ENCODE data around the gene EYA4.

The EYA4 gene

GRCh38 chr6:133289733-133290306 lies 48.7 kb downstream of the EYA4 start:
- DNase-seq, result no peak

GRCh38 chr6:133290930-133291329 lies 49.8 kb downstream of the EYA4 start:
- no peak for DNase-seq

- DNase-seq, result no peak
Observed at GRCh38 chr6:133291671-133292070, 50.5 kb downstream of the EYA4 start.

GRCh38 chr6:133297657-133298056 lies 56.5 kb downstream of the EYA4 start:
- no peak for DNase-seq

- DNase-seq, result no peak
Observed at GRCh38 chr6:133298335-133298734, 57.2 kb downstream of the EYA4 start.

GRCh38 chr6:133298801-133299200 lies 57.6 kb downstream of the EYA4 start:
- no peak for DNase-seq

DNA sequence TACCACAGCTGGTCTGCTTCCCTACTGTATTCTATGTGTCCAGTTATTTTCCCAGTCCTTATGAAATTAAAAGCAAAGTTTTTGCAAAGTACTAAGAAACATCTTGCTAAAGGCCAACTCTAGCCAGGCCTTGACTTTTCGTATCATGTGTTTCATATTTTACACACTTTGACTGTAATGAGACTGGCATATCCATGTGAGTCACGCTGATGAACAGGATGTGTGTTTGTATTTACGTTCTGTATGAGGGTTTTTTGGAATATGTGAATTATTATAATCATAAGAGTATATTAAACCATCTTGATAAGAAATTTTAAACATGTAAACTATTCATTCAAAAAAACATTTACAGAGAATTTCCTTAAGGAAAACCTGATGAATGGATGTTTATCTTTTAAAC lies 59.7 kb downstream of the EYA4 start:
- no peak for DNase-seq

GRCh38 chr6:133301835-133302234 lies 60.7 kb downstream of the EYA4 start:
- DNase-seq, result no peak

DNA sequence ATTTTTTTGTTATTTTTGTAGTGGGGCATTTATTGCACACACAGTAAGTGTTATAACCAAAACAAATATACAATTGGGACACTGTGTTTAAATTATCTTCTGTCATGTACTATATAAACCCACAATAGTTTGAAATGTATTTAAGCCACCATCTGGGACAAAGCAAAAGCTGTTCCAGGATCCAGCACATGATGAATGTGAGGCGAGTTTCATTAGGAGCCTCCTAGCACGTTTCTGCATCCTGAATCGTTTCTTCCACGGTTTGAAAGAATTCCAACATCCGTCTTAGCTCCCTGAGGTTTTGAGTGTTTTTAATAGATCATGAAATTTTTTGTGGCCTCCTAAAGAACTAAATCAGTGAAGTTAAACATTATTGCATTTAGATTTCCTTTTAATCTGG lies 65.8 kb downstream of the EYA4 start:
- no peak for DNase-seq

DNA sequence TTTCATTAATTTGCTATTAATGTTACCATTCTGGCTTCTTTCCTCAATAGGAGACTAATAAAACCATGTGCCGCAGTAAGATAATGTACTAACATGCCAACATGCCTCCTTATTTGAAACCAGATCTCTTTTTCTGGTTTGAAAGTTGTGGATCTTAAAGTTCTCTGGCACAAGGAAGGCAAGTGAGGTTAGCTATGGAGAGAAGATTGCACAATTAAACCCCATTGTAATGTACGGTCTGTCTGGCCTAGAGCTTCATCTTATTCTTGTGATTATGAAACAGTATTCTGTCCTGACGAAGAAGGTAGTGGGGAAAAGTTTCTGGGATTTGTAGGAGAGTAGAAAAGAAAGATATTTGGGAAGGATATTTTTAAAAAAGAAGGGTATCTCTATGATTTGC lies 68.4 kb downstream of the EYA4 start:
- DNase-seq, result no peak

- DNase-seq, result no peak
Observed at GRCh38 chr6:133312006-133312405, 70.8 kb downstream of the EYA4 start.

GRCh38 chr6:133313068-133313467 lies 71.9 kb downstream of the EYA4 start:
- DNase-seq, result no peak

DNA sequence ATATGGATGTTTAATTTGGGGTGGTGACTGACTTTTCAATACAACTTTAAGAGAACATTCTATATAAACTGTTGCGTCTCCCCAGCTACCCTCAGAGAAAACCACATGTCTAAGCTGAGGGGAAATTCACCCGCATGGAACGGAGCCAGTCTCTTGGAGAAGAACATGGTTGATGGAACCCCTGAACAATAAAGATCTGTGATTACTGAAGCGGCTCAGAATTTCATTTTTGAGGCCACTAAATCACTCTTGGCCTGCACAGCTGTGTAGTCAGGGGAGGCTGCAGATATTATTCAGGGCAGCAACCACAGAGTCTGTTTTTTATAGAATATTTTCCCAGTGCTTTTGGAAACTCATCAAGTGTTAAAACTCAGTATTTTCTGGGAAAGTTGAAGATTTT lies 73.8 kb downstream of the EYA4 start:
- DNase-seq, result no peak

DNA sequence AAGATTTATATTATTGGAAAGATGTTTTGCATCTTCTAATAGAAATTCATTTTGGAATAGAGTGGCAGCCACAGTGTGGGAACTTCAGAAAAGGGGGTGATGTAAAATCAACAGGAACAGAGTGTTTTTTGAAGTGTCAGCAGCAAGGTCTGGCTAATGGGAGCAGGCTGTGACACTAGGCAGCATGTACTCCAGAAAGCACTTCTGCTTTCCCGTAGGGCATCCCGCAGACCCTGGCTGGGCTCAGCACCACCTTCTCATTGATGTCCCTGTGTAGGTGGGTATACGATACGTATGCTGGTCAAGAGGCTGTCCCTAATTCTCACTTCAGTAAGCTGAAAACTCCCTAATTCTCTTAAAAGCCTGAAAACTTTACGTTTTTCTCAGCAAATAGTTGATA lies 74.7 kb downstream of the EYA4 start:
- DNase-seq, result no peak

- DNase-seq, result no peak
Observed at GRCh38 chr6:133317704-133318103, 76.5 kb downstream of the EYA4 start.

DNA sequence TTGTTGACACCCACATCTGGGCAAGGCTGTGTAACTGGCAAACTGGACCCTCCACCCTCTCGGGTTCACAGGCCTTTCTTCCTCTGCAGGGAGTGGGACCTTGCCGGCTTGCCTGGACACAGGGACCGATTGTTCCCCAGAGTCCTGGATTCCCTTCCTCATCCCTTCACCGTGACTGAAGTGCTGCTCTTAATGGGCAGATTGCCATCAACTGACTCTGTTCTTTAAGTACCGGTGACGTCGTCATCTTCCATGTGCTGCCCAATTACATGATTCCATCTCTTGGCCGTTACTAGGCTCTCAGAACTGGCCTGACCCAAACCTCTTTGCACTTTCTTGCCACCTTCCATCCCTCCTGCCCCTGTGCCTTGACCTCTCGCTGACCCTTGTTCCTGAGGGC lies 85.4 kb downstream of the EYA4 start:
- no peak for DNase-seq

DNA sequence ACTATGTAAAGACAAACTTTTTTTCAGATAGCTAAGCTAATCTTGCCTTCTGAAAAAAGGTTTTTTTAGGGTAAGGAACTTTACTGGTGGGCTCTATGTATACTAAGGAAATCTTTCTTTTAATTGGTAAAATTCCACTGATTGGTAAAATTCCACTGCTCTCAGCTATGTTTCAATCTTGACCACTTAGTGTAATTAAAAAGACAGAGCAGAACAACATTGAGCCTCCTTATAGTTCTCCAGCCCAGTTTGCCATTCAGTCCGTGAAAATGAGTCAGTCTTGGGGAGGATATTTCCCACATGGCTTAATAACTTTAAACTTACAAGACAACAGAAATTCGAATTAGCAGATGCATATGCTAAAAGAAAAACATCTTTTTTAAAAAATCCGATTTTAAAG lies 92.7 kb downstream of the EYA4 start:
- DNase-seq, result no peak

DNA sequence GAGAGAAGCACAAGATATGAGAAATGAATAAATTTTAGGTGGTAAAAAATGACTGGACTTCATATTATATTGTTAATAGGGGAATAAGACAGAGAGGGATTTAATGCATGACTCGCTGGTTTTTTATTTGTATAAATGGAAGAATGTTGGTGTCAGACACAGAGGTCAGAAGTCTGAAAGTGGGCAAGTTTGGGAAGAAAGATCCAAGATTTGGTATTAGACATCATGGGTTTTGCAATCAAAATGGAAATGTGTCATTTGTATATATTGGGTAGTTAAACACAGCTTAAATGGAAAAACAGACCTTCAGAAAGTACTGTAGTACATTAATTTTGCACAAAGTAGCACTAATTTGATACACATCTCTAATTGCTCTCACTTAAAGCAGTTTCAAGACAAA lies 96.2 kb downstream of the EYA4 start:
- no peak for DNase-seq

DNA sequence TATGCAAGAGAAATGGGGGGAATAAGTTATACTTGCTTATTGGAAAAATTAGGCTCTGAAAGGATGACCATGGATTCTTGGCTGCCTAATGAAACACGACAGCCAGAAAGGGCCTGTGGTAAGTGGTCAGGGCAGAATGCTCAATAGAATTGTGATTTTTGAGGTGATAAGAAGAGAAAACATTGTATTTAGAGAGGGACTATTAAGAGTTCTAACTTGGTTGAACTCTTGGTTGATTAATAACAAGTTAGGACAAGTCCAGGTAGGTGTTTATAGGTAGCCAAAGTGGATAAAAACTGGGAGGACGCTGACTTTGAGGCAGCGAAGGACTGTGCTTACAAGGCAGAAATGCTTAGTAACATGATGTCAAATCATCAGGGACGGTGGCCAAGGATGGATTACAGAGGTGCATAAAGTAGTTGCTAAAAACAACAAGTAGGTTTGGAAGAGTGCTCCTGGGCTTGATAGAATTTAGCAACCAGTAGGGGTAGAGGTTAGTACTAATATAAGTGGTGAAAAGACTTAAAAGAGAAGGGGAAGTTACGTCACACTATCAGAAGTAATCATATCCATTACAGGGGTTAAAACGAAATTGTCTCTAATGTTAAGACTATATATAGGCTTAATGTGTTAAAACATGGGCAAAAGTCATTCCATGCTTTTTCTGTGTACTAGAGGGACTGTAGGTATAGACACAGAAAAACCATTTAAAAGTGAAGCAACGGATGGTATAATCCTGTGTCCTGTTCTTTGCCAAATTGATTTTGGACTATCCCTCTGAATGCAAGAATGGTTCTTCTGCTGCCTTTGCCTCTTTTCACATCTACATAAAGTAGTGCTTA lies 98.6 kb downstream of the EYA4 start:
- DNase-seq, result no peak

DNA sequence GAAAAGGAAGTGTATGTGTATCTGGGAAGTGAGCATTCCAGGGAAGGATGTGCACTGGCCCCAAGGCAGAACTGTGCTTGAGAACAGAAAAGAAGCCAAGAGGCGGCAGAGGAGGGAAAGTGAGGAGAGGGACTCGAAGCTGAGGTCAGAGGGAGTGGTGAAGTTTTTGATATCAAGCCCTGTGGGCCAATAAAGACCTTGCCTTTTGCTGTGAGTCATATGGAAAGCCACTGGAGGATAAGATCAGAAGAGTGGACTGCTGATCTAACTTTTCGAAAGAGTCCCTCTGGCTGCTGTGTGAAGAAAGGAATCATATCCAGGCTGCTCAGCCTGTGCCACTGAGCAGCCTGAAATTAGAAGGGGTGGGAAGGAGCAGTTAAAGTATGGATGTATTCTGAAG lies 99.4 kb downstream of the EYA4 start:
- no peak for DNase-seq

DNA sequence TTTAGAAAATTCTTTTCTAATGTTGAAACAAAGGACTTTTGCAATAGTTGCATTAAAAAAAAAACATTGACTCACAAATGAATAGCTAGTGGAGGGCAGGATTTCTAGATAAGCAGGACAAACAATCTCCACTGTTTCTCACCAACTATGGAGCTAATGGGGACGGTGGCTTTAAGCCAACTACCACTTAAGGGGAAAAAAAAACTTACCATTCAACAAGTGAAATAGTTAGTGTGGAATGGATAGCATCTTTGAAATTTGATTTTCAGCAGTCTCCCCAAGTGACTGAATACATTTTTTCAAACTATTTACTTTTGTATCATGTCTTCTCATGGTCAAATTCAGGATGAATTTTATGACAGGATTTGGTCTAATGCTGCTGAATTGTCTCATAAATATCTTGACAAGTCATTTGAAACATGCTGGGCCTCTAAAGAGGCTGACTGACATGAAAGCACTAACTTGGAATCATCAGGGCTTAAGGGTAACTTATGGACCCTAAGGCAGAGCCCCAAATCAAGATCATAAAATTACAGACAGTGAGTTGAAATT lies 100.5 kb downstream of the EYA4 start:
- DNase-seq, result no peak

DNA sequence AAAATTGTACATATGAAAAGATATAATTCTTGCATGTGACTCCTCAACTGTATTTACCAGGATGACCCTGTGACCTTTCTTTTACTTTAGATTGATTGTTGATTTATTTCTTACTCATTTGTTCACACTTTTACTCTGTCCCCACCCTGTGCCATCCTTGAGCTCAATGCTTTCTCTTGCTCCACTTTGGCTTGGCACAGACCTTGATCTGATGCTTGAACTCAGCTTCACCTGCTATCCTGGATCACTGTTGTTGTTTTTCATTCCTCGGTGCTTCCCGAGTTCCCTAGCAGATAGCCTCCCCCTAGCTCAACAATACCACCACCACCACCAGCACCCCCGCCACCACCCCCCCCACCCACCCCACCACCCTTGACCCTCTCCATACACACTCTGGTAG lies 102.1 kb downstream of the EYA4 start:
- no peak for DNase-seq

GRCh38 chr6:133348846-133349245 lies 107.7 kb downstream of the EYA4 start:
- DNase-seq, result no peak

DNA sequence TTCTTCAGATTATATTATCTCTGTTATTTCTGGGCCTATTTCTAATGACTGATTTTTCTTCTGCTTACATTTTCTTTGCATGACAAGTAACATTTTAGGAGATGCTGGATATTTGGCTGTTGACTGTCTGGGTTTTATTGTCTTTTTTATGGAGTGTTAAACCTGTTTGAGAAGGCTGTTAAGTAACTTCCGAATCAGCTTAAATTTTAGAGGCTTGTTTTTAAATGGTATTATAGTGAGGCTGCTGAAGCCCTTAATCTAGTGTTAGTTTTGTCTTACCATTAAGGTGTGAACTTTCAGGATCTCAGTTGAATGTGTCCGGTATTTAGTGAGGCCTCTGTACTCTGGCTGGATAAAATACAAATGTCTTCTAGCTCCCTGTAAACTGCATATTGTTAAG lies 109.8 kb downstream of the EYA4 start:
- DNase-seq, result no peak

DNA sequence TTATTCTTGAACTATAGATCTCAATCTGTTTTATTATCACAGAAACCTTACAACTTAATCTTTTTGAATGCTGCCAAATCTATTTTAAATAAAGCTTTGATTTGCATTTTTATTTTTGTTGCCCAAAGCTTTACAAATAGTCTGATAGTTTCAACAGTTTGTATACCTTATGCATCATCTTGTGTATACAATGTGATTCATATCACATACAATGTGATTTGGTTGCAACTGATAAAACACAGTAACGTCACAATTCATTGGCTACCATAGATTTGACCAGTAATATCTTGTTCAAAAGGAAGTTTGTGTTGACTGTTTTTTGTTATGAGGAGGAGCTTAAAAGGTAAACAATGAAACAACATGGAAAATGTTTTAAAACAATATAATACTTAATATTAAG lies 110.9 kb downstream of the EYA4 start:
- no peak for DNase-seq

Measured in central memory CD4-positive, alpha-beta T cell (primary cell).